Measurements from ENCODE around the gene B4GALNT4.
"Not testable (repeated sequence)": the region's sequence is repeated elsewhere in the genome, so short reads cannot be mapped to it uniquely, and the experiment has no call there.

The B4GALNT4 gene

GRCh38 chr11:358129-358800 lies 11.0 kb upstream of the B4GALNT4 start:
- no peak for DNase-seq

GRCh38 chr11:359181-359714 lies 10.1 kb upstream of the B4GALNT4 start:
- no peak for DNase-seq

- DNase-seq, result no peak
These were observed 8.7 kb upstream of the B4GALNT4 start for GRCh38 chr11:360326-361280.

- DNase-seq, result no peak
These were observed 6.5 kb upstream of the B4GALNT4 start for GRCh38 chr11:362642-363442.

GRCh38 chr11:363443-363805 lies 5.9 kb upstream of the B4GALNT4 start:
- not testable (repeated sequence) for DNase-seq

- no peak for DNase-seq
These were observed 5.1 kb upstream of the B4GALNT4 start for GRCh38 chr11:363948-364761.

GRCh38 chr11:364991-365725 lies 4.1 kb upstream of the B4GALNT4 start:
- no peak for DNase-seq

- no peak for DNase-seq
These were observed 3.5 kb upstream of the B4GALNT4 start for GRCh38 chr11:365831-366230.

- DNase-seq, result no peak
These were observed 1.3 kb upstream of the B4GALNT4 start for GRCh38 chr11:367956-368413.

- DNase-seq, result peak in 7 of 51 donors; percentile 17 to 70 (median 41)
These were observed 624 bp upstream of the B4GALNT4 start for GRCh38 chr11:368414-369335.

- DNase-seq, result peak in 5 of 51 donors; percentile 11 to 58 (median 20)
These were observed 1.0 kb downstream of the B4GALNT4 start for GRCh38 chr11:370070-370941.

- DNase-seq, result no peak
These were observed 1.8 kb downstream of the B4GALNT4 start for GRCh38 chr11:371051-371450.

- DNase-seq, result no peak
These were observed 2.7 kb downstream of the B4GALNT4 start for GRCh38 chr11:371716-372590.

GRCh38 chr11:372809-373715 lies 3.8 kb downstream of the B4GALNT4 start:
- no peak for DNase-seq

Measured in hypothalamus (tissue), 51 donors.